ENCODE measurements around the gene RCOR1.

The RCOR1 gene

GRCh38 chr14:102678394-102678793 lies 85.9 kb downstream of the RCOR1 start:
- DNase-seq, result no peak

DNA sequence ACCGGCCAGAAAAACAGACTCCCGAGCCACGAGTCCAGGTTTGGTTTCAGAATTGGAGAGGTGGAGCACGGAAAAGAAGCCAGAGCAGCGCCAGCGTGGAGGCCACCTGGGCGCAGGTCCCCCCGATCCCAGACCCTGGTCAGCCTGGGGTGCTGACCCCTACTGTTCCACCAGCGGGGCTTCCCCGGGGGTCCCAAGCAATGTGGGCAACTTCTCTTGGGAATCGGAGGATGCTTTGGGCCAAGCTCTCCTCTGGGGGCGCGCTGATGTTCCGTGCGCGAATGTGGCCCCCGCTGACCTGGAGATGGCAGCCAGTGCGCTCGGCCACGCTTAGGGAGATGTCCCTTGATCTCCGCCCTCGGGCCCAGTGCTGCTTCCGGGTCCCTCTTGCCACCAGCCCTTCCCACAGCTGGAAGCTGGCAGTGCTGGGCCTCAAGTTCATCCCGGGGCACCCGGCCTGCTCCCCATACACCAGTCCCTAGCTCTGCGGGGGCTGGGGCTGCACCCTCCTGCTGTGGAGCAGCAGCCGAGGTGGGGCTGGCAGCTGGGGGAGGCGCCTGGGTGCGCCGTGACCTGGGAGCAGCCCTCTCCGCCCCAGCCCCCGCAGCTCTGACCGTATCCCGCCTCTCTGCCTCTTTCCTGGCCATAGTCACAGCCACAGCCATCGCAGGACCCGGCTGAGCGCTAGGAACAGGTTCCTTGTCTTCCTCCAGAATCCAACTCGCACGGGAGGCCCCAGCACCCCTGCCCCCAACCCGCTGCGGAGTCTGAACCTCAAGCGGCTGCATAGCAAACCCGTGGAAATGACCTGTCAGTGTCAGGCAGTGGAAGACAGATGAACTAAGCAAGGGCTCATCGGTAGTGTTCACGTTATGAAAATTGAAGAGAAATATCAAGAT lies 91.2 kb downstream of the RCOR1 start:
- DNase-seq, result no peak

GRCh38 chr14:102684298-102684663 lies 91.8 kb downstream of the RCOR1 start:
- no peak for DNase-seq

DNA sequence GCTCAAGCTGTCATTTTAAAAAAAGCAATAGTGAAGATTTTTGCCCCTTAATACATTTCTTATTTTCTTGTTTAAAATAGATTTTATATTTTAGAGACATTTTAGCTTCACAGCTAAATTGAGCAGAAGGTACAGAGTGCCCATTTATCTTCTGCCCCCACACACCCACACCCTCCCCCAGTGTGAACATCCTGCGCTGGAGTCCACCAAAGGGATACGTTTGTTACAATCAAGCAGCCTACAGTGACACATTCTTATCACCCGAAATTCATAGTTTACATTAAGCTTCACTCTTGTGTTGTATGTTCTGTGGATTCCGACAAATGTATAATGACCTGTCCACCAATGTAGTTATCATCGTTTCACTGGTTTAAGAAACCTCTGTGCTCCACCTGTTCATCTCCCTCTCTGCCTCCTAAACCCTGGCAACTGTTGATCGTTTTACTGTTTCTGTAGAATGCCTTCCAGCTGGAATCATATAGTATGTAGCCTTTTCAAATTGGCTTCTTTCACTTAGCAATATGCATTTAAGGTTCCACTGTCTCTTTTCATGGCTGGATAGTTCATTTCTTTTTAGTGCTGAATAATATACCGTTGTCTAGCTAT lies 93.8 kb downstream of the RCOR1 start:
- DNase-seq, result no peak

DNA sequence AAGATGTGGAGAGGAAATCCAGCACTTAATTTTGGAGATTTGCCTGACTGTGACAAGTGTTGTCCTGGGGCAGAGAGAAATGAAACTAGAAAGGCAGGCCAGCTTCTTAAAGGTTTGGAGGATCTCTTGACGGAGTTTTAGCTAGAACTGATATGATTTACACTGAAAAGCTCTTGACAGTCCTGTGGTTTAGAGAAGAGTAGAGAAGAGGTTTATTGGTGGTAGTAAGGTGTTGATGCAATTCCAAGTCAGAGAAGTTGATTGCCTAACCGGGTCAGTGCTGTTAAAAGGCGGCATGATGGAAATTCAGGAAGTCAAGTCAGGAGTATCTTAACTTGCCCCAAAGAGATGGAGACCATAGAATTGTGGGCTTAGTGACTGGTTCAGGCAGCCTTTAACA lies 95.8 kb downstream of the RCOR1 start:
- peak; percentile 52 to 80 (median 68) for DNase-seq

GRCh38 chr14:102690509-102691286 lies 98.2 kb downstream of the RCOR1 start:
- no peak for DNase-seq

DNA sequence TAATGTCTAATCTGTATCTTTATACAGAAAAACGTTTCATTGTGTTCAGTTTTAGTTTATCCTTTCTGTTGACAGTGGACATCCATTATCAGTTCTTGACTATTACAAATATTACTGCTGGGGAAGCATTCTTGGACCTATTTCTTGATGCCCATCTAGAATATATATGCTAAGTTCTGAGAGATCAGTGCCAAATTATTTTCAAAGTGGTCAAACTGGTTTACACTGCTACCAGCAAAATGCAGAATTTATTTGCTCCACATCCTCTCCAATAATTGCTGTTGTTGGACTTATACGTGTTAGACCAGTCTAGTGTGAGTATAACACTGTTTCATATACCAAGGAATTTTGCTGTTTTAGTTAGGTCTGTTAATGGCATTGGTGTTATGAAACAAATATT lies 99.3 kb downstream of the RCOR1 start:
- DNase-seq, result no peak

DNA sequence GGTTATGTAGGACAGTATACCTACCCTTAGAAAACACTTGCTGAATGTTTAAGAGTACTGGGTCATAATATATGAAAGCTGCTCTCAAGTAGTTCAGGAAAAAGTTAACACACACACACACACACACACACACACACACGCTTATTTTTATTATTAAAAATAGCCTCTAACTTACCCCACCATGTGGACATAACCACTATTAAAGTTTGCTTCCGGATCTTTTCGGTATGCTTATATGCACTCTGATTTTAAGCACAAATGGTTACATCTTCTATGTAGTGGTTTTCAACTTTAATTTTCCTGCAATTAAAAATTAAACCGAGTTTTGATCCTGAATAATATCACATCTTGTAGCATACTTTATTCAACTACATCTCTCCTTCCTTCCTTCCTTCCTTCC lies 99.9 kb downstream of the RCOR1 start:
- no peak for DNase-seq

DNA sequence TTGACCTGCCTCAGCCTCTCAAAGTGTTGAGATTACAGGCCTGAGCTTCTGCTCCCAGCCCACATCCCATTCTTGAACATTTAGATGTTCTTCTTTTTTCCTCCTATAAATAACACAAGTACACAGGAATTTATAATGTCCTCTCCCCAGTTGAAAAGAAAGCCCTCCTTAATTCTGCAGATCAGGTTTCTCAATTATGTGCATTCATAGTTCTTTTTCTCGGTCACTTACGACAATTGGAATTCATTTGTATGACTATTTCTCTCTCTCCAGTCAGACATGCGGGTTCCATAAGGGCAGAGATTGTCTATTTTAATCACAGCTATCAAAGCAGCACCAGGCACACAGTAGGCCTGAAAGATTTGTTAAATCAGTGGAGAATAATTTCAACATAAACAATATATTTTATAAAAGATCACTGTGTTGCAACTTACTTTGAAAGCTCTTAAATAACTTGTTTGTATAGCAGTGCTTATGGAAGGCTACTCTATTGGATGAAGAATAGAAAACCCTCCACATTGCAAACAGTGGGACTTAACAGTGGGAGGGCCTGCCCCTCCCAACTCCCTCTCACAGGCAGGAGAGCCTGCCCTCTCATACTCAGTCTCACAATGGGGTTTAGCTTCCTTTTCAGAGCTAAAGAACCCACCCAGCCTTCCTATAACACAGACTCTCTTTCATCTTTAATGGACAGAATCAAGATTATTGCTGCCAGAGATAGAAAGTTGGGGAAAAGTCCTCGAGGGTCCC lies 100.7 kb downstream of the RCOR1 start:
- no peak for DNase-seq

GRCh38 chr14:102694530-102695166 lies 102.2 kb downstream of the RCOR1 start:
- DNase-seq, result peak; percentile 66 to 87 (median 81)

- DNase-seq, result no peak
Observed at GRCh38 chr14:102695167-102695555, 102.7 kb downstream of the RCOR1 start.

DNA sequence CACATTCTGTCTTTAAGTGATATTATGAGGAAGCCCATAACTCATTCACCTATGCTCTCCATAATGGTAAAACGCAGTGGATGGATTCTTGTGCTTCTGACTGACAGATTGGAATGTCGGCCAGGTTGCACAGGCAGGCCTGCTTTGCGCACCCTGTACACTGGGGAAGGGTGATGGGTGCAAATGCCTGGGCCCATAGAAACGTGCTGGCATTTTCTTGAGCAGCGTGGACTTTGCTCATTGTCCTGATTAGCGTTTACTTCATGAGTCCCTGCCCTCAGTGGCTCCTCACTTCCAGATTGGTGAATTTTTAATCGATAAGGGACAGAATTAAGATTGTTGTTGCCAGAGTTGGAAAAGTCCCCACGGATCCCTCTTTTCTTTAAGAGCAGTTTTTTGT lies 103.9 kb downstream of the RCOR1 start:
- no peak for DNase-seq

- no peak for DNase-seq
Observed at GRCh38 chr14:102696856-102697495, 104.5 kb downstream of the RCOR1 start.

- DNase-seq, result no peak
Observed at GRCh38 chr14:102697501-102697900, 105.1 kb downstream of the RCOR1 start.

- DNase-seq, result no peak
Observed at GRCh38 chr14:102699416-102700110, 107.1 kb downstream of the RCOR1 start.

GRCh38 chr14:102708494-102708893 lies 116.0 kb downstream of the RCOR1 start:
- DNase-seq, result no peak

- no peak for DNase-seq
Observed at GRCh38 chr14:102711207-102711606, 118.8 kb downstream of the RCOR1 start.

DNA sequence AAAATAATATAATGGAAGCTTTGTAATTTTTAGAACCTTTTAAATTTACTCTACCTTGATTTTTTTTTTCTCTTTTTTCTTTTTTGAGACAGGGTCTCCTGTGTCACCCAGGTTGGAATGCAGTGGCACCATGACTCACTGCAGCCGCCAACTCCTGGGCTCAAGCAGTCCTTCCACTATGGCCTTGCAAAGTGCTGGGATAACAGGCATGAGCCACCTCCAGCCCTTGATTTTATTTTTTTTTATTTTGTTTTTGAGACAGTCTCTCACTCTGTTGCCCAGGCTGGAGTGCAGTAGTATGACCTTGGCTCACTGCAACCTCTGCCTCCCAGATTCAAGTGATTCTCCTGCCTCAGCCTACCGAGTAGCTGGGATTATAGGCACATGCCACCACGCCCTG lies 119.5 kb downstream of the RCOR1 start:
- no peak for DNase-seq

DNA sequence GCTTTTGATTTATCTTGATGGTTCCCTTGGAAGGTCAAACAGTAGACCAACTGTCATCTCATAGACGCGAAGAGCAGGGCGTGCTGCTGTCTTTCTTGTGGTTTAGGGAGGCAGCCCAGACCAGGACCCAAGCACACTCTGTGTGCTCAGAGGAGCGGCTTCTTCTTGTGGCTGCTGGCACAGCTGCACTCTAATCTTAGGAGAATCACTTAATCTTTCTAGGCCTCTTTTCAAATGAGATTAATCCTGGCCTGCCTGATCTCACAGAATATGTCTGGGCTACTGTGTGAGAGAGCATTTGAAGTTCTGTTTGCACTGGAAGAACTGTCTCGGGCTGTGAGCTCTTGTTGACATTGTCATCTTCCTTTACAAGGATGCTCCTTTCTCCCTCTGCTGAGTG lies 124.8 kb downstream of the RCOR1 start:
- DNase-seq, result no peak

GRCh38 chr14:102722646-102723045 lies 130.2 kb downstream of the RCOR1 start:
- DNase-seq, result no peak

DNA sequence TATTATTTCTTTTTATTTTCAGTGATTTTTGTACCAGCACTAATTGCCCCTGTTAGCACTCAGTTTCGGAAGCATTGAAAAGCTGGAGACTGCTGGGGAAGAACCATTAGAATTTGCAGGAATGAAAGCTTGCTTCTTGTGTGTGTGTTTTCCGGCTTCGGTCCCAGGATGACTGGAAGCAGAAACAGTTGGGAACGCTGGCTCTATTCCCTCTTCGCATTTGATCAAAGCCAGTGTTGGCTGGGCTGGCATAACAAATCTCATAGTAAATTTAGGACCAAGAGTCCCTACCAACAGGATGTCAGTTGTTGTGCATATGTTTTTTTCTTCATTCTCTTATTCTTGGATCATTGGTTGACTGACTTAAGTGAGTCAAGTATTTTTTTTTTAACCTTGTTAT lies 131.2 kb downstream of the RCOR1 start:
- no peak for DNase-seq
